SHP77 (cell line): Measurements from ENCODE around the gene COL5A1.
A peak's percentile ranks its signal among the peaks of the same experiment; 100 is the strongest.

Experiments
- DNase-seq, 2 experiments: peaks; one replicate each; lab custom pipeline; 2025; lab: John Stamatoyannopoulos, UW

The COL5A1 gene

GRCh38 chr9:134626069-134626423, 15.6 kb upstream of the COL5A1 start:
- no peak for DNase-seq

- DNase-seq, result no peak
Measured at GRCh38 chr9:134626571-134627416, 14.8 kb upstream of the COL5A1 start.

- DNase-seq, result no peak
Measured at GRCh38 chr9:134627417-134628353, 13.9 kb upstream of the COL5A1 start.

- no peak for DNase-seq
Measured at GRCh38 chr9:134628354-134628736, 13.3 kb upstream of the COL5A1 start.

- no peak for DNase-seq
Measured at GRCh38 chr9:134629061-134629585, 12.5 kb upstream of the COL5A1 start.

- no peak for DNase-seq
Measured at GRCh38 chr9:134629586-134630392, 11.8 kb upstream of the COL5A1 start.

- DNase-seq, result no peak
Measured at GRCh38 chr9:134630393-134630790, 11.2 kb upstream of the COL5A1 start.

GRCh38 chr9:134630861-134631260, 10.7 kb upstream of the COL5A1 start:
- DNase-seq, result no peak

- DNase-seq, result no peak
Measured at GRCh38 chr9:134631881-134632280, 9.7 kb upstream of the COL5A1 start.

- DNase-seq, result no peak
Measured at GRCh38 chr9:134632329-134632728, 9.3 kb upstream of the COL5A1 start.

GRCh38 chr9:134633362-134634142, 8.1 kb upstream of the COL5A1 start:
- no peak for DNase-seq

- no peak for DNase-seq
Measured at GRCh38 chr9:134634176-134634575, 7.4 kb upstream of the COL5A1 start.

GRCh38 chr9:134634667-134635230, 6.9 kb upstream of the COL5A1 start:
- no peak for DNase-seq

GRCh38 chr9:134635351-134636148, 6.1 kb upstream of the COL5A1 start:
- DNase-seq, result no peak

- DNase-seq, result no peak
Measured at GRCh38 chr9:134636149-134636507, 5.5 kb upstream of the COL5A1 start.

- no peak for DNase-seq
Measured at GRCh38 chr9:134637241-134637640, 4.4 kb upstream of the COL5A1 start.

- DNase-seq, result peak in 1 of 2 experiments; percentile 15
Measured at GRCh38 chr9:134637696-134638501, 3.7 kb upstream of the COL5A1 start.

GRCh38 chr9:134638502-134639090, 3.0 kb upstream of the COL5A1 start:
- DNase-seq, result no peak

- no peak for DNase-seq
Measured at GRCh38 chr9:134639994-134640393, 1.6 kb upstream of the COL5A1 start.
